IMR-90 (cell line): ENCODE results near the gene CAPN3.

Experiments used
- BHLHE40 ChIP-seq: fragments of 150-350 bp; IDR thresholded peaks from 2 replicates; pipeline ENCODE4 v1.6.1; 2016; ENCODE audit warnings: mild to moderate bottlenecking, low read depth, low read length
- CEBPB ChIP-seq: IDR thresholded peaks from 2 replicates; pipeline ENCODE4 v1.6.1; 2012; ENCODE audit warnings: low read depth, low read length, improper control_type of control experiment
- CHD1 ChIP-seq: IDR thresholded peaks from 2 replicates; pipeline ENCODE4 v1.6.1; 2012; ENCODE audit warnings: low read depth, low read length, improper control_type of control experiment
- CTCF ChIP-seq: conservative IDR thresholded peaks from 2 replicates; pipeline ENCODE4 v1.5.1; 2012; ENCODE audit warnings: mild to moderate bottlenecking, low read depth, low read length, improper control_type of control experiment
- MAFK ChIP-seq: IDR thresholded peaks from 2 replicates; pipeline ENCODE4 v1.6.1; 2012; ENCODE audit warnings: low read depth, low read length, improper control_type of control experiment
- MAZ ChIP-seq: IDR thresholded peaks from 2 replicates; pipeline ENCODE4 v1.6.1; 2012; ENCODE audit warnings: low read depth, mild to moderate bottlenecking, low read length, improper control_type of control experiment, moderate library complexity, borderline replicate concordance
- MXI1 ChIP-seq: IDR thresholded peaks from 2 replicates; pipeline ENCODE4 v1.6.1; 2012; ENCODE audit warnings: low read depth, mild to moderate bottlenecking, low read length, moderate library complexity, borderline replicate concordance
- NFE2L2 ChIP-seq: fragments of 150-350 bp; IDR thresholded peaks from 2 replicates; pipeline ENCODE4 v1.6.1; 2016; ENCODE audit warnings: low read depth, mild to moderate bottlenecking, low read length
- POLR2A ChIP-seq: IDR thresholded peaks from 2 replicates; pipeline ENCODE4 v1.6.1; 2012; ENCODE audit warnings: mild to moderate bottlenecking, low read depth, low read length
- RCOR1 ChIP-seq: IDR thresholded peaks from 2 replicates; pipeline ENCODE4 v1.6.1; 2012; ENCODE audit warnings: mild to moderate bottlenecking, low read length, improper control_type of control experiment; ENCODE audit not compliant: insufficient replicate concordance
- RFX5 ChIP-seq: IDR thresholded peaks from 2 replicates; pipeline ENCODE4 v1.8.0; 2012; ENCODE audit warnings: low read depth, mild to moderate bottlenecking, low read length, moderate library complexity
- SMC3 ChIP-seq: fragments of 150-350 bp; IDR thresholded peaks from 2 replicates; pipeline ENCODE4 v1.6.1; 2016; ENCODE audit warnings: low read depth, mild to moderate bottlenecking, antibody characterized with exemption, low read length, moderate library complexity
- USF2 ChIP-seq: fragments of 150-350 bp; IDR thresholded peaks from 2 replicates; pipeline ENCODE4 v1.6.1; 2017; ENCODE audit warnings: mild to moderate bottlenecking, antibody characterized with exemption, low read length, low read depth

GRCh38 chr15:42338500-42338899 lies 20.8 kb upstream of the CAPN3 start:
- TF ChIP-seq CTCF (no peak), USF2 (no peak), MAFK (no peak), NFE2L2 (no peak), POLR2A (no peak), MXI1 (no peak), CHD1 (no peak), CEBPB (no peak), SMC3 (no peak), BHLHE40 (no peak), MAZ (no peak), RCOR1 (no peak), RFX5 (no peak)
